ENCODE measurements around the gene PACSIN2.

DNA sequence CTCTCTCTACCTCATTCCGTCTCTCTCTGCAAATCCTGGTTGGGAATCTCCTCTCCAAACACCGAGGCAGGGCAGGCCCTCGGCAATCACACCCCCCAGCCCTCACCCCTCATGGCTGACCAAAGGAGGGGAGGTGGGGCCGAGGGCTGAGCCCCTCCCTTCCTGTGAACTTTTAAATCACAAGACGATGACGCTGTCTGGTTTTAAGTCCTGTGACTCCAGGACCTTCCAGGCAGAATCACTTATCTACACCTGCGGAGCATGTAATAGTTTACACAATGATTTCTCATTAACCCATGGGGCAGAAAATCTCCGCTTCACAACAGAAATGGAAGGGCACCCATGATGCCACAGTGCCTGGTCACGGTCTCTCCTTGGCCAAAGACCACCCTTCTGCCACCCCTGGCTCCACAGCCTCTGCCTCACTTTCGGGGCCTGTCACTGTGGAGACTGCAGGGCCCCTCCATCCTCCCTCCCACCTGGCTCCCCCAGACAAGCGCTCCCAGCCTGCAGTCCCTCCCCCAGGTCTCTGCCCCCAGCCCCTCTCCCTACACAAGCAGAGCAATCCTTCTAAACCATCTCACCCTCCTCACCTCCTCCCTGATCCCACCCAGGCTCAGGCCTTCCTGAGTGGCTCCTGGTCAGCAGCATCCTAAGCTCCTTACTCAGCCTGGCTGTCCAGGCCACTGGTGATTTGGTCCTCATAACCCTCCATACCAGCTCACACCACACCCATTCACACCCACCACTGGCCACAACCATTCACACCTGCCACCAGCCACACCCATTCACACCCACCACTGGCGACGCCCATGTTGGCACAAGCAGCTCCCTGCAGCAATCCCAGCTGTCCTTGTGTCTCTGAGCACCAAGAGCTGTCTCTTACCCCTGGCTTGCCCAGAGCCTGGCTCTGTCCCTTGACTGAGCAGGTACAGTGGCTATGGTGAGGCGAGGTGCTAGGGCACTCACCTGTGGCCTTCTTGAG is 127.1 kb downstream of the PACSIN2 start:
- TF ChIP-seq, protein P1, sequence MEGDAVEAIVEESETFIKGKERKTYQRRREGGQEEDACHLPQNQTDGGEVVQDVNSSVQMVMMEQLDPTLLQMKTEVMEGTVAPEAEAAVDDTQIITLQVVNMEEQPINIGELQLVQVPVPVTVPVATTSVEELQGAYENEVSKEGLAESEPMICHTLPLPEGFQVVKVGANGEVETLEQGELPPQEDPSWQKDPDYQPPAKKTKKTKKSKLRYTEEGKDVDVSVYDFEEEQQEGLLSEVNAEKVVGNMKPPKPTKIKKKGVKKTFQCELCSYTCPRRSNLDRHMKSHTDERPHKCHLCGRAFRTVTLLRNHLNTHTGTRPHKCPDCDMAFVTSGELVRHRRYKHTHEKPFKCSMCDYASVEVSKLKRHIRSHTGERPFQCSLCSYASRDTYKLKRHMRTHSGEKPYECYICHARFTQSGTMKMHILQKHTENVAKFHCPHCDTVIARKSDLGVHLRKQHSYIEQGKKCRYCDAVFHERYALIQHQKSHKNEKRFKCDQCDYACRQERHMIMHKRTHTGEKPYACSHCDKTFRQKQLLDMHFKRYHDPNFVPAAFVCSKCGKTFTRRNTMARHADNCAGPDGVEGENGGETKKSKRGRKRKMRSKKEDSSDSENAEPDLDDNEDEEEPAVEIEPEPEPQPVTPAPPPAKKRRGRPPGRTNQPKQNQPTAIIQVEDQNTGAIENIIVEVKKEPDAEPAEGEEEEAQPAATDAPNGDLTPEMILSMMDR (IDR thresholded peaks at IDR 0.05; ENCODE audit: insufficient read depth, low read depth, low read length), result no peak
- TF ChIP-seq EZH2 (IDR thresholded peaks at IDR 0.05; ENCODE audit: insufficient read depth, low read length), result no peak

Data from astrocyte (in vitro differentiated cells and primary cell).